MM.1S (cell line): ENCODE measurements around the gene YY1.
"Not testable (repeated sequence)": the region's sequence is repeated elsewhere in the genome, so short reads cannot be mapped to it uniquely, and the experiment has no call there.

Experiments
- DNase-seq: peaks from one replicate; pipeline ENCODE4 v3.0.0-alpha.2; 2015
- H2AFZ ChIP-seq: fragments of 300-600 bp; sonication (generic); 2 replicates; pipeline ENCODE4 v1.6.0; 2016; ENCODE audit warnings: antibody characterized with exemption, low read length
- H3F3A ChIP-seq: fragments of 300-600 bp; sonication (generic); 2 replicates; pipeline ENCODE4 v1.6.1; 2016; ENCODE audit warnings: mild to moderate bottlenecking, antibody characterized with exemption, low read length, moderate library complexity, mixed read lengths; ENCODE audit not compliant: insufficient read depth
- H3K27ac ChIP-seq: fragments of 300-600 bp; sonication (generic); 2 replicates; pipeline ENCODE4 v1.5.1; 2016; ENCODE audit warnings: mild to moderate bottlenecking, low read length
- H3K27me3 ChIP-seq: fragments of 300-600 bp; sonication (generic); replicated peaks from 2 replicates; pipeline ENCODE4 v1.6.0; 2016; ENCODE audit warnings: low read length; ENCODE audit not compliant: insufficient read depth
- H3K36me3 ChIP-seq: fragments of 300-600 bp; sonication (generic); replicated peaks from 2 replicates; pipeline ENCODE4 v1.6.1; 2016; ENCODE audit warnings: mild to moderate bottlenecking, low read length, mixed read lengths; ENCODE audit not compliant: insufficient read depth
- H3K4me1 ChIP-seq: fragments of 300-600 bp; sonication (generic); 2 replicates; pipeline ENCODE4 v1.6.1; 2016; ENCODE audit warnings: low read length, mixed read lengths
- H3K4me2 ChIP-seq: fragments of 300-600 bp; sonication (generic); 2 replicates; pipeline ENCODE4 v1.6.0; 2016; ENCODE audit warnings: low read depth, low read length
- H3K4me3 ChIP-seq: fragments of 300-600 bp; sonication (generic); 2 replicates; pipeline ENCODE4 v1.5.1; 2016; ENCODE audit warnings: low read length, mixed read lengths
- H3K79me2 ChIP-seq: fragments of 300-600 bp; sonication (generic); 2 replicates; pipeline ENCODE4 v1.6.1; 2016; ENCODE audit warnings: mixed run types, low read length, mixed read lengths
- H3K9ac ChIP-seq: fragments of 300-600 bp; sonication (generic); 2 replicates; pipeline ENCODE4 v1.6.1; 2016; ENCODE audit warnings: low read length, mixed read lengths
- H3K9me2 ChIP-seq: fragments of 300-600 bp; sonication (generic); replicated peaks from 2 replicates; pipeline ENCODE4 v1.6.1; 2016; ENCODE audit warnings: mild to moderate bottlenecking, low read length, mixed read lengths; ENCODE audit not compliant: insufficient read depth
- H3K9me3 ChIP-seq: fragments of 300-600 bp; sonication (generic); replicated peaks from 2 replicates; pipeline ENCODE4 v1.6.1; 2016; ENCODE audit warnings: mild to moderate bottlenecking, low read length, mixed read lengths; ENCODE audit not compliant: insufficient read depth
- H4K20me1 ChIP-seq: fragments of 300-600 bp; sonication (generic); 2 replicates; pipeline ENCODE4 v1.6.1; 2016; ENCODE audit warnings: mild to moderate bottlenecking, low read length, moderate library complexity, mixed read lengths; ENCODE audit not compliant: insufficient read depth
- CTCF ChIP-seq: fragments of 300-600 bp; sonication (generic); IDR thresholded peaks from 2 replicates; pipeline ENCODE4 v1.5.1; 2016; ENCODE audit warnings: antibody characterized with exemption, low read length, mixed read lengths
- EZH2 ChIP-seq: fragments of 300-600 bp; sonication (generic); optimal IDR thresholded peaks from 2 replicates; pipeline ENCODE3; 2017; ENCODE audit warnings: low read depth, mild to moderate bottlenecking, antibody characterized with exemption, low read length, mixed read lengths
- EZH2phosphoT487 ChIP-seq: fragments of 300-600 bp; sonication (generic); IDR thresholded peaks from 2 replicates; pipeline ENCODE4 v1.6.1; 2018; ENCODE audit warnings: antibody characterized with exemption, low read length

YY1 gene

GRCh38 chr14:100202712-100203111 lies 36.2 kb upstream of the YY1 start:
- no peak for TF ChIP-seq EZH2
- no peak for TF ChIP-seq EZH2phosphoT487
- no peak for TF ChIP-seq CTCF
- Histone ChIP-seq H3K9me3 (no peaks in the 10 kb centered on the region), H4K20me1 (no peaks in the 10 kb centered on the region), H3K79me2 (no peaks in the 10 kb centered on the region), H3K4me2 (no peak overlapping the region), H3F3A (no peaks in the 10 kb centered on the region), H3K27ac (no peak overlapping the region), H3K4me3 (no peak overlapping the region), H3K27me3 (no peaks in the 10 kb centered on the region), H3K9me2 (no peaks in the 10 kb centered on the region), H3K4me1 (no peaks in the 10 kb centered on the region), H3K9ac (no peak overlapping the region), H3K36me3 (no peaks in the 10 kb centered on the region), H2AFZ (no peak overlapping the region)
- no peak for DNase-seq

- Histone ChIP-seq H3K4me2 (no peak overlapping the region), H3K79me2 (no peaks in the 10 kb centered on the region), H3K36me3 (no peaks in the 10 kb centered on the region), H2AFZ (no peak overlapping the region), H3K27ac (no peak overlapping the region), H4K20me1 (no peaks in the 10 kb centered on the region), H3K4me3 (no peak overlapping the region), H3K9me2 (no peaks in the 10 kb centered on the region), H3K4me1 (no peaks in the 10 kb centered on the region), H3K27me3 (no peaks in the 10 kb centered on the region), H3K9ac (no peak overlapping the region), H3K9me3 (no peaks in the 10 kb centered on the region), H3F3A (no peaks in the 10 kb centered on the region)
- no peak for DNase-seq
- TF ChIP-seq CTCF = no peak
- no peak for TF ChIP-seq EZH2
- TF ChIP-seq EZH2phosphoT487 = no peak
Measured at GRCh38 chr14:100203146-100203545, 35.8 kb upstream of the YY1 start.

- no peaks in the 10 kb centered on the region for H3K9me3 ChIP-seq
- TF ChIP-seq EZH2phosphoT487 (no peak), EZH2 (no peak), CTCF (no peak)
- no peak for DNase-seq
- no peaks in the 10 kb centered on the region for H3F3A ChIP-seq
- H3K4me3 ChIP-seq = no peak overlapping the region
- H3K4me2 ChIP-seq = no peak overlapping the region
- H3K9me2 ChIP-seq = no peaks in the 10 kb centered on the region
- no peaks in the 10 kb centered on the region for H3K4me1 ChIP-seq
- H2AFZ ChIP-seq = no peak overlapping the region
- H3K36me3 ChIP-seq = no peaks in the 10 kb centered on the region
- no peak overlapping the region for H3K27ac ChIP-seq
- H4K20me1 ChIP-seq = no peaks in the 10 kb centered on the region
- no peak overlapping the region for H3K9ac ChIP-seq
- H3K27me3 ChIP-seq = no peaks in the 10 kb centered on the region
- H3K79me2 ChIP-seq = no peaks in the 10 kb centered on the region
Measured at GRCh38 chr14:100203962-100204834, 34.7 kb upstream of the YY1 start.

- H3K9me3 ChIP-seq, DNase-seq, H3K9ac ChIP-seq, H3K27ac ChIP-seq, H3K4me2 ChIP-seq, H3K27me3 ChIP-seq, H3K79me2 ChIP-seq, H3K36me3 ChIP-seq, H3K4me3 ChIP-seq, H3K9me2 ChIP-seq, H4K20me1 ChIP-seq, H3F3A ChIP-seq, H3K4me1 ChIP-seq, H2AFZ ChIP-seq: not testable (repeated sequence)
Measured at GRCh38 chr14:100204835-100205167, 34.1 kb upstream of the YY1 start.

GRCh38 chr14:100207588-100207987 lies 31.4 kb upstream of the YY1 start:
- H3K9me2 ChIP-seq, H3K9ac ChIP-seq, H3F3A ChIP-seq, H3K36me3 ChIP-seq, H3K4me1 ChIP-seq, H3K27me3 ChIP-seq, H3K4me2 ChIP-seq, H2AFZ ChIP-seq, H4K20me1 ChIP-seq, H3K4me3 ChIP-seq, H3K27ac ChIP-seq, H3K9me3 ChIP-seq, H3K79me2 ChIP-seq, DNase-seq: not testable (repeated sequence)
